ENCODE data around the gene SLC10A7.

GRCh38 chr4:146435962-146436361, 85.8 kb downstream of the SLC10A7 start:
- TF ChIP-seq POLR2A (IDR thresholded peaks at IDR 0.05): no peak
- TF ChIP-seq CTCF (IDR thresholded peaks at IDR 0.05): no peak
